Activated CD8-positive, alpha-beta memory T cell treated with anti-CD3 and anti-CD28 coated beads, Interleukin-2, amount 10 ng/mL, durations not matched to agents 7 days and 5 days (primary cell): ENCODE measurements around the gene ADGRV1. TPM values are rescaled to one million over a fixed set of nuclear protein-coding genes. Genes with fewer than 3 reads are reported as not detected.

Experiments
- ATAC-seq: fragments of 150-1000 bp; cut with Tn5 transposase; one replicate; pipeline ENCODE4 v1.10.0; 2021; ENCODE audit warnings: moderate library complexity
- CTCF ChIA-PET: fragments of 350-600 bp; sonication (Branson Sonifier 250); formaldehyde crosslinking; loops from one replicate; lab custom pipeline; 2021; ENCODE audit warnings: antibody characterized with exemption; lab: Charles Lee
- DNase-seq: peaks from one replicate; pipeline ENCODE4 v3.0.0-alpha.2; 2020
- H3K27ac Mint-ChIP-seq: one replicate; pipeline ENCODE4 v1.8.0; 2021; ENCODE audit warnings: mild to moderate bottlenecking, mixed read lengths
- H3K27me3 Mint-ChIP-seq: one replicate; pipeline ENCODE4 v1.8.0; 2021; ENCODE audit warnings: mixed read lengths
- H3K36me3 Mint-ChIP-seq: one replicate; pipeline ENCODE4 v1.8.0; 2021; ENCODE audit warnings: mild to moderate bottlenecking, mixed read lengths
- H3K4me1 Mint-ChIP-seq: one replicate; pipeline ENCODE4 v1.8.0; 2021; ENCODE audit warnings: mixed read lengths
- H3K4me3 Mint-ChIP-seq: one replicate; pipeline ENCODE4 v1.8.0; 2021; ENCODE audit warnings: mild to moderate bottlenecking, moderate library complexity, mixed read lengths
- H3K9me3 Mint-ChIP-seq: one replicate; pipeline ENCODE4 v1.8.0; 2022; ENCODE audit warnings: low read depth, mixed read lengths
- total RNA-seq, 2 experiments: library from RNA; stranded (reverse); gene quantifications; one replicate each; pipeline ENCODE4 v1.2.3, GENCODE V29; 2021

ADGRV1 gene
- total RNA-seq, 2 experiments from 2014 or later: 0.18 TPM; not detected in 1

GRCh38 chr5:90897618-90898017 is 339.0 kb downstream of the ADGRV1 start:
- no peak overlapping the region for H3K27ac Mint-ChIP-seq
- H3K36me3 Mint-ChIP-seq: no peaks in the 10 kb centered on the region
- peaks cover 6% of the 10 kb centered on the region for H3K27me3 Mint-ChIP-seq
- ATAC-seq (no peak), DNase-seq (no peak)
- H3K9me3 Mint-ChIP-seq: no peaks in the 10 kb centered on the region
- CTCF ChIA-PET: interaction anchor here (1.7 kb wide), 1 partner anchor 35 kb away, joined by 3 read pairs; no protein-coding TSS in a partner anchor
- no peak overlapping the region for H3K4me3 Mint-ChIP-seq
- H3K4me1 Mint-ChIP-seq: no peaks in the 10 kb centered on the region

GRCh38 chr5:90898326-90899013 is 339.9 kb downstream of the ADGRV1 start:
- Mint-ChIP-seq H3K27ac (no peak overlapping the region), H3K27me3 (peaks cover 2% of the 10 kb centered on the region), H3K36me3 (no peaks in the 10 kb centered on the region), H3K9me3 (no peaks in the 10 kb centered on the region), H3K4me1 (no peaks in the 10 kb centered on the region), H3K4me3 (no peak overlapping the region)
- ATAC-seq (no peak), DNase-seq (no peak)
- CTCF ChIA-PET: interaction anchor here (1.7 kb wide), 1 partner anchor 34 kb away, joined by 3 read pairs; no protein-coding TSS in a partner anchor

- Mint-ChIP-seq H3K4me3 (no peak overlapping the region), H3K4me1 (no peaks in the 10 kb centered on the region), H3K9me3 (no peaks in the 10 kb centered on the region), H3K27me3 (peaks cover 6% of the 10 kb centered on the region), H3K36me3 (no peaks in the 10 kb centered on the region), H3K27ac (no peak overlapping the region)
- DNase-seq: no peak
- CTCF ChIA-PET: interaction anchor here (1.7 kb wide), 1 partner anchor 33 kb away, joined by 3 read pairs; no protein-coding TSS in a partner anchor
- ATAC-seq: no peak
Measured at GRCh38 chr5:90899014-90899604, 340.5 kb downstream of the ADGRV1 start.

- H3K27me3 Mint-ChIP-seq: peaks cover 15% of the 10 kb centered on the region
- H3K4me3 Mint-ChIP-seq: no peak overlapping the region
- DNase-seq: no peak
- CTCF ChIA-PET: no interaction called here
- H3K27ac Mint-ChIP-seq: no peak overlapping the region
- no peaks in the 10 kb centered on the region for H3K9me3 Mint-ChIP-seq
- no peaks in the 10 kb centered on the region for H3K36me3 Mint-ChIP-seq
- no peaks in the 10 kb centered on the region for H3K4me1 Mint-ChIP-seq
- no peak for ATAC-seq
Measured at GRCh38 chr5:90901261-90901660, 342.7 kb downstream of the ADGRV1 start.

GRCh38 chr5:90902170-90902569 is 343.6 kb downstream of the ADGRV1 start:
- Mint-ChIP-seq H3K4me1 (no peaks in the 10 kb centered on the region), H3K4me3 (no peak overlapping the region), H3K27ac (no peak overlapping the region), H3K36me3 (no peaks in the 10 kb centered on the region), H3K9me3 (no peaks in the 10 kb centered on the region), H3K27me3 (peaks cover 17% of the 10 kb centered on the region)
- ATAC-seq: no peak
- CTCF ChIA-PET: no interaction called here
- DNase-seq: no peak

- no peak for ATAC-seq
- Mint-ChIP-seq H3K36me3 (no peaks in the 10 kb centered on the region), H3K9me3 (no peaks in the 10 kb centered on the region), H3K27me3 (peaks cover 20% of the 10 kb centered on the region), H3K4me1 (no peaks in the 10 kb centered on the region), H3K27ac (no peak overlapping the region), H3K4me3 (no peak overlapping the region)
- CTCF ChIA-PET: no interaction called here
- no peak for DNase-seq
Measured at GRCh38 chr5:90902651-90903386, 344.2 kb downstream of the ADGRV1 start.

- no peak for DNase-seq
- H3K36me3 Mint-ChIP-seq: no peaks in the 10 kb centered on the region
- no peaks in the 10 kb centered on the region for H3K4me1 Mint-ChIP-seq
- H3K27ac Mint-ChIP-seq: no peak overlapping the region
- ATAC-seq: no peak
- peaks cover 23% of the 10 kb centered on the region for H3K27me3 Mint-ChIP-seq
- no peaks in the 10 kb centered on the region for H3K9me3 Mint-ChIP-seq
- CTCF ChIA-PET: no interaction called here
- H3K4me3 Mint-ChIP-seq: no peak overlapping the region
Measured at GRCh38 chr5:90909101-90909503, 350.5 kb downstream of the ADGRV1 start.

GRCh38 chr5:90909940-90910339 is 351.3 kb downstream of the ADGRV1 start:
- Mint-ChIP-seq H3K27me3 (peaks cover 22% of the 10 kb centered on the region), H3K4me1 (no peaks in the 10 kb centered on the region), H3K36me3 (no peaks in the 10 kb centered on the region), H3K4me3 (no peak overlapping the region), H3K27ac (no peak overlapping the region), H3K9me3 (no peaks in the 10 kb centered on the region)
- ATAC-seq: no peak
- DNase-seq: no peak
- CTCF ChIA-PET: no interaction called here

- Mint-ChIP-seq H3K9me3 (no peaks in the 10 kb centered on the region), H3K36me3 (no peaks in the 10 kb centered on the region), H3K4me3 (no peak overlapping the region), H3K27me3 (peaks cover 15% of the 10 kb centered on the region), H3K27ac (no peak overlapping the region), H3K4me1 (no peaks in the 10 kb centered on the region)
- DNase-seq: no peak
- CTCF ChIA-PET: interaction anchor here (1.1 kb wide), 1 partner anchor 21 kb away, joined by 5 read pairs; no protein-coding TSS in a partner anchor
- no peak for ATAC-seq
Measured at GRCh38 chr5:90911169-90911568, 352.6 kb downstream of the ADGRV1 start.

GRCh38 chr5:90912476-90912875 is 353.9 kb downstream of the ADGRV1 start:
- Mint-ChIP-seq H3K27ac (no peak overlapping the region), H3K9me3 (no peaks in the 10 kb centered on the region), H3K36me3 (no peaks in the 10 kb centered on the region), H3K4me3 (no peak overlapping the region), H3K4me1 (no peaks in the 10 kb centered on the region), H3K27me3 (peaks cover 10% of the 10 kb centered on the region)
- ATAC-seq (no peak), DNase-seq (no peak)
- CTCF ChIA-PET: no interaction called here

- no peak for ATAC-seq
- Mint-ChIP-seq H3K4me1 (no peaks in the 10 kb centered on the region), H3K27ac (no peak overlapping the region), H3K36me3 (no peaks in the 10 kb centered on the region), H3K27me3 (peaks cover 9% of the 10 kb centered on the region), H3K4me3 (no peak overlapping the region), H3K9me3 (no peaks in the 10 kb centered on the region)
- CTCF ChIA-PET: no interaction called here
- DNase-seq: no peak
Measured at GRCh38 chr5:90915393-90915792, 356.8 kb downstream of the ADGRV1 start.

- peaks cover 9% of the 10 kb centered on the region for H3K27me3 Mint-ChIP-seq
- CTCF ChIA-PET: interaction anchor here (1.7 kb wide), 1 partner anchor 15 kb away, joined by 6 read pairs; no protein-coding TSS in a partner anchor
- H3K4me3 Mint-ChIP-seq: no peak overlapping the region
- no peaks in the 10 kb centered on the region for H3K36me3 Mint-ChIP-seq
- no peak for ATAC-seq
- H3K4me1 Mint-ChIP-seq: no peaks in the 10 kb centered on the region
- no peak overlapping the region for H3K27ac Mint-ChIP-seq
- DNase-seq: no peak
- H3K9me3 Mint-ChIP-seq: no peaks in the 10 kb centered on the region
Measured at GRCh38 chr5:90916947-90917800, 358.6 kb downstream of the ADGRV1 start.
